H1 (cell line): ENCODE data around the gene CMIP. TPM values are rescaled to one million over a fixed set of nuclear protein-coding genes. Genes with fewer than 3 reads are reported as not detected.

Source experiments
- CTCF ChIA-PET: fragments of 300-600 bp; sonication (Branson Sonifier 250); formaldehyde crosslinking; loops from one replicate; lab custom pipeline; 2021; ENCODE audit not compliant: partially characterized antibody; lab: Charles Lee
- POLR2A ChIA-PET: fragments of 300-600 bp; sonication (Branson Sonifier 250); formaldehyde crosslinking; loops from one replicate; lab custom pipeline; 2021; ENCODE audit warnings: inconsistent platforms; ENCODE audit not compliant: partially characterized antibody; lab: Charles Lee
- DNase-seq, 2 experiments: peaks; one replicate each; pipeline versions ENCODE4 v3.0.0 to v3.0.0-alpha.2; 2010 to 2022; ENCODE audit warnings: low spot score in 2 of 2, low read depth in 1 of 2, mixed read lengths in 1 of 2
- FAIRE-seq: peaks from 2 replicates; lab custom pipeline; 2011; peaks lifted over from hg19 to GRCh38; lab: Jason Lieb, UNC
- H2AFZ ChIP-seq: 2 replicates; pipeline ENCODE4 v1.8.1; 2012; ENCODE audit warnings: low read length, inconsistent platforms
- H2AK5ac ChIP-seq: 2 replicates; pipeline ENCODE4 v1.6.1; 2013; ENCODE audit warnings: low read depth, low read length
- H2BK120ac ChIP-seq: replicated peaks from 2 replicates; pipeline ENCODE3; 2013; ENCODE audit warnings: low read depth, low read length, inconsistent platforms
- H2BK12ac ChIP-seq: 2 replicates; pipeline ENCODE4 v1.6.1; 2013; ENCODE audit warnings: low read depth, low read length
- H2BK15ac ChIP-seq: 2 replicates; pipeline ENCODE4 v1.6.1; 2013; ENCODE audit warnings: low read length
- H2BK20ac ChIP-seq: 2 replicates; pipeline ENCODE4 v1.6.1; 2013; ENCODE audit warnings: low read length
- H2BK5ac ChIP-seq: 2 replicates; pipeline ENCODE4 v1.6.1; 2013; ENCODE audit warnings: low read depth, low read length
- H3K14ac ChIP-seq: 2 replicates; pipeline ENCODE4 v1.6.1; 2013; ENCODE audit warnings: inconsistent platforms; ENCODE audit not compliant: insufficient read length
- H3K18ac ChIP-seq: 2 replicates; pipeline ENCODE4 v1.6.1; 2013; ENCODE audit warnings: low read length; ENCODE audit errors: extremely low read depth
- H3K23ac ChIP-seq: 2 replicates; pipeline ENCODE4 v1.6.1; 2013; ENCODE audit warnings: inconsistent platforms; ENCODE audit not compliant: insufficient read length
- H3K23me2 ChIP-seq: 2 replicates; pipeline ENCODE4 v1.6.1; 2013; ENCODE audit warnings: low read depth, low read length
- H3K27ac ChIP-seq: 2 replicates; pipeline ENCODE4 v1.6.1; 2011; ENCODE audit warnings: low read depth, low read length, inconsistent platforms
- H3K27me3 ChIP-seq, 4 experiments: replicated peaks in 1 of 4; 1 replicate in 1 of 4; 2 replicates in 3 of 4; pipeline versions ENCODE4 v1.6.1 to v1.8.1; 2011 to 2013; ENCODE audit warnings: low read length in 3 of 4, mild to moderate bottlenecking in 3 of 4, inconsistent platforms in 2 of 4, mixed read lengths in 2 of 4, moderate library complexity in 1 of 4; ENCODE audit not compliant: control insufficient read depth in 3 of 4, insufficient read depth in 3 of 4; ENCODE audit errors: extremely low read depth in 1 of 4
- H3K36me3 ChIP-seq, 4 experiments: 2 replicates each; pipeline versions ENCODE4 v1.6.1 to v1.8.1; 2011 to 2013; ENCODE audit warnings: mild to moderate bottlenecking in 4 of 4, low read length in 3 of 4, moderate library complexity in 2 of 4, control low read depth in 1 of 4, inconsistent platforms in 1 of 4; ENCODE audit not compliant: insufficient read depth in 4 of 4, control insufficient read depth in 2 of 4
- H3K4ac ChIP-seq: replicated peaks from 2 replicates; pipeline ENCODE3; 2013; ENCODE audit warnings: low read length, low read depth, mixed read lengths, inconsistent platforms; ENCODE audit not compliant: insufficient read length
- H3K4me1 ChIP-seq, 4 experiments: replicated peaks in 1 of 4; 1 replicate in 1 of 4; 2 replicates in 3 of 4; pipeline versions ENCODE4 v1.6.1 to v1.8.1; 2011 to 2013; ENCODE audit warnings: low read length in 3 of 4, inconsistent platforms in 2 of 4, mixed read lengths in 1 of 4; ENCODE audit not compliant: insufficient read depth in 4 of 4, control insufficient read depth in 3 of 4
- H3K4me2 ChIP-seq, 2 experiments: 2 replicates each; pipeline versions ENCODE4 v1.6.1 to v1.8.1; 2011 to 2013; ENCODE audit warnings: low read depth in 2 of 2, low read length in 2 of 2, control low read depth in 1 of 2, inconsistent platforms in 1 of 2, mild to moderate bottlenecking in 1 of 2; ENCODE audit not compliant: insufficient read depth in 1 of 2
- H3K4me3 ChIP-seq, 4 experiments: fragments of 200-600, 300-600 bp in 1 of 4; sonication (generic), shearing (Covaris generic), sonication (Bioruptor Twin) in 1 of 4; 2 replicates each; pipeline versions ENCODE4 v1.5.1 to v1.8.1; 2011 to 2016; ENCODE audit warnings: low read length in 4 of 4, low read depth in 3 of 4, control low read depth in 2 of 4, inconsistent platforms in 2 of 4, mild to moderate bottlenecking in 2 of 4, mixed read lengths in 1 of 4, moderate library complexity in 1 of 4; ENCODE audit not compliant: insufficient read depth in 2 of 4; ENCODE audit errors: extremely low read depth in 1 of 4
- H3K56ac ChIP-seq: replicated peaks from 2 replicates; pipeline ENCODE3; 2013; ENCODE audit warnings: low read depth, mild to moderate bottlenecking, mixed read lengths, low read length, inconsistent platforms; ENCODE audit not compliant: insufficient read length
- H3K79me1 ChIP-seq: 2 replicates; pipeline ENCODE4 v1.6.1; 2013; ENCODE audit warnings: low read depth, low read length, control low read depth
- H3K79me2 ChIP-seq, 2 experiments: 2 replicates each; pipeline versions ENCODE4 v1.6.1 to v1.8.1; 2012 to 2013; ENCODE audit warnings: low read length in 2 of 2, mild to moderate bottlenecking in 2 of 2, inconsistent platforms in 1 of 2; ENCODE audit not compliant: insufficient read depth in 2 of 2, control insufficient read depth in 1 of 2
- H3K9ac ChIP-seq, 4 experiments: replicated peaks in 1 of 4; 1 replicate in 1 of 4; 2 replicates in 3 of 4; pipeline versions ENCODE4 v1.6.1 to v1.8.1; 2011 to 2013; ENCODE audit warnings: low read depth in 3 of 4, low read length in 3 of 4, control low read depth in 2 of 4, mild to moderate bottlenecking in 2 of 4, moderate library complexity in 2 of 4, inconsistent platforms in 1 of 4; ENCODE audit errors: extremely low read depth in 1 of 4
- H3K9me3 ChIP-seq, 2 experiments: 2 replicates each; pipeline versions ENCODE4 v1.6.1 to v1.8.1; 2012 to 2013; ENCODE audit warnings: mild to moderate bottlenecking in 2 of 2, moderate library complexity in 2 of 2, control low read depth in 1 of 2, inconsistent platforms in 1 of 2, low read depth in 1 of 2, low read length in 1 of 2, mixed read lengths in 1 of 2; ENCODE audit not compliant: insufficient read depth in 2 of 2
- H4K20me1 ChIP-seq, 2 experiments: replicated peaks in 1 of 2; 2 replicates each; pipeline versions ENCODE3 to v1.8.1; 2011 to 2013; ENCODE audit warnings: inconsistent platforms in 2 of 2, low read length in 2 of 2, mild to moderate bottlenecking in 1 of 2; ENCODE audit not compliant: insufficient read depth in 2 of 2, control insufficient read depth in 1 of 2
- H4K5ac ChIP-seq: 2 replicates; pipeline ENCODE4 v1.6.1; 2013; ENCODE audit warnings: low read length, low read depth, mixed read lengths, inconsistent platforms; ENCODE audit not compliant: insufficient read length
- H4K8ac ChIP-seq: 2 replicates; pipeline ENCODE4 v1.8.0; 2013; ENCODE audit warnings: mild to moderate bottlenecking, moderate library complexity, low read length, inconsistent platforms; ENCODE audit not compliant: insufficient read depth; ENCODE audit errors: extremely low read depth
- H4K91ac ChIP-seq: replicated peaks from 2 replicates; pipeline ENCODE3; 2013; ENCODE audit warnings: low read length, mixed read lengths, inconsistent platforms; ENCODE audit not compliant: insufficient read length
- POLR2A ChIP-seq, 2 experiments: IDR thresholded peaks; 1 replicate in 1 of 2; 2 replicates in 1 of 2; pipeline ENCODE4 v1.6.1; 2011; ENCODE audit warnings: low read depth in 2 of 2, low read length in 2 of 2, mild to moderate bottlenecking in 2 of 2; ENCODE audit errors: control extremely low read depth in 1 of 2
- WGBS, 2 experiments: shearing (Covaris generic) in 1 of 2; methylation state at CpG; one replicate each; pipeline versions ENCODE4 v1.1.6 to v1.1.7; 2013 to 2015; ENCODE audit warnings: low lambda C conversion rate in 2 of 2, mixed read lengths in 2 of 2, inconsistent platforms in 1 of 2, low coverage in 1 of 2, missing lambda C conversion rate in 1 of 2; ENCODE audit not compliant: insufficient replicate concordance in 2 of 2, insufficient coverage in 1 of 2, insufficient read length in 1 of 2; ENCODE audit errors: extremely low coverage in 1 of 2, missing lambda C conversion rate in 1 of 2; 5-methylcytosine and 5-hydroxymethylcytosine counted together
- polyA plus RNA-seq, 7 experiments: library from polyadenylated mRNA; depleted of rRNA in 3 of 7; stranded (reverse) in 5 of 7; unstranded in 2 of 7; fragments of >200 nt in 5 of 7; fragments of 200-250 nt in 2 of 7; gene quantifications; 1 replicate in 5 of 7; 2 replicates in 1 of 7; 4 replicates in 1 of 7; pipeline versions ENCODE4 v1.2.1 to v1.2.3, GENCODE V29; 2011 to 2013; ENCODE audit warnings: missing spikeins in 2 of 7, mixed read lengths in 2 of 7
- total RNA-seq: library from RNA; stranded (reverse); fragmentation: NEBNext Ultra II Directional; extraction: Animal tissue kit (Norgen Biotek cat#: 25700); gene quantifications from 2 replicates; pipeline ENCODE4 v1.2.1, GENCODE V29; 2021

Gene CMIP
- total and polyA plus RNA-seq, 2 of the 8 experiments (the other 6 are each of a cell fraction or from before 2014, with no cell fraction given) = 7.9 to 53.2 TPM

- Histone ChIP-seq H3K79me1 (no peaks in the 10 kb centered on the region), H2BK12ac (no peak overlapping the region), H4K20me1 (peaks cover 3% of the 10 kb centered on the region in 2 experiments), H3K23ac (no peak overlapping the region), H3K56ac (no peak overlapping the region), H2AK5ac (no peak overlapping the region), H3K14ac (no peak overlapping the region), H3K9me3 (no peaks in the 10 kb centered on the region), H3K79me2 (no peaks in the 10 kb centered on the region), H3K18ac (no peak overlapping the region), H3K4me1 (no peaks in the 10 kb centered on the region), H2BK15ac (no peak overlapping the region), H3K27ac (no peak overlapping the region), H4K5ac (no peak overlapping the region), H3K9ac (no peak overlapping the region), H2BK20ac (no peak overlapping the region), H3K4me2 (no peak overlapping the region), H3K4me3 (no peak overlapping the region), H4K91ac (no peak overlapping the region), H3K4ac (no peak overlapping the region), H4K8ac (no peak overlapping the region), H2BK5ac (no peak overlapping the region), H2AFZ (no peak overlapping the region), H2BK120ac (no peak overlapping the region), H3K23me2 (peaks cover 3% of the 10 kb centered on the region; the same call in 1 of the 2 replicates), H3K27me3 (0 out of 7 replicates have a peak, but pooled peaks cover 0 to 2% (median 0%) of the 10 kb centered on the region in 4 experiments), H3K36me3 (peaks cover 0 to 13% (median 4%) of the 10 kb centered on the region in 4 experiments; a peak in 5 of 8 replicates)
- 91 to 100% methylated on average over 2 to 23 of the region's 23 CpGs for WGBS, 2 experiments
- ChIA-PET CTCF (interaction anchor here (1.0 kb wide), 1 partner anchor 12 kb away, joined by 3 read pairs; no protein-coding TSS in a partner anchor), POLR2A (no interaction called here)
- no peak for TF ChIP-seq POLR2A (IDR thresholded peaks at IDR 0.05; ENCODE audit: control extremely low read depth in 1 of 2, low read depth in 2 of 2, low read length in 2 of 2)
- DNase-seq (no peak), FAIRE-seq (no peak)
Observed at GRCh38 chr16:81669473-81670350, 225.1 kb downstream of the CMIP start.
